HEK293 (cell line): ENCODE results near the gene RAD51AP1.

Experiments
- CTCF ChIA-PET: fragments of 350-600 bp; formaldehyde crosslinking; extraction: SDS; loops from one replicate; lab custom pipeline; 2021; ENCODE audit warnings: antibody characterized with exemption; lab: Yijun Ruan, JAX
- POLR2A ChIA-PET: fragments of 300-600 bp; formaldehyde crosslinking; extraction: SDS; loops from one replicate; lab custom pipeline; 2020; ENCODE audit warnings: antibody characterized with exemption, inconsistent platforms; lab: Yijun Ruan, JAX
- H3K27ac ChIP-seq: fragments of 200-500 bp; sonication (Bioruptor generic); 2 replicates; pipeline ENCODE4 v1.5.1; 2014; ENCODE audit warnings: low read depth, low read length, control low read depth, inconsistent platforms; ENCODE audit errors: extremely low read depth
- H3K36me3 ChIP-seq, 2 experiments: fragments of 200-500 bp in 1 of 2; sonication (Bioruptor generic) in 1 of 2; 1 replicate in 1 of 2; 2 replicates in 1 of 2; pipeline ENCODE4 v1.5.1; 2014 to 2017; ENCODE audit warnings: inconsistent platforms in 2 of 2, low read length in 2 of 2; ENCODE audit not compliant: control insufficient read depth in 2 of 2, insufficient read depth in 1 of 2
- H3K4me1 ChIP-seq: fragments of 200-500 bp; sonication (Bioruptor generic); 2 replicates; pipeline ENCODE4 v1.5.1; 2014; ENCODE audit warnings: mild to moderate bottlenecking, low read length, inconsistent platforms; ENCODE audit not compliant: control insufficient read depth, insufficient read depth
- H3K4me3 ChIP-seq: 2 replicates; pipeline ENCODE4 v1.5.1; 2011; ENCODE audit warnings: low read depth, mild to moderate bottlenecking, control low read depth, low read length, moderate library complexity
- H3K9me3 ChIP-seq: fragments of 200-500 bp; sonication (Bioruptor generic); 2 replicates; pipeline ENCODE4 v1.5.1; 2014; ENCODE audit warnings: low read depth, low read length, inconsistent platforms; ENCODE audit not compliant: control insufficient read depth, insufficient read depth
- BCL6B ChIP-seq: fragments of 450-650 bp; formaldehyde crosslinking; IDR thresholded peaks from 2 replicates; pipeline ENCODE4 v1.5.1; 2017; ENCODE audit warnings: missing biosample characterization, missing genetic modification characterization
- CTCF ChIP-seq: fragments of 450-650 bp; formaldehyde crosslinking; IDR thresholded peaks from 2 replicates; pipeline ENCODE4 v1.5.1; 2016; ENCODE audit warnings: missing biosample characterization, missing genetic modification characterization
- GLI4 ChIP-seq: fragments of 450-650 bp; formaldehyde crosslinking; IDR thresholded peaks from 2 replicates; pipeline ENCODE4 v1.5.1; 2016; ENCODE audit warnings: missing biosample characterization, missing genetic modification characterization
- KLF16 ChIP-seq: fragments of 450-650 bp; formaldehyde crosslinking; IDR thresholded peaks from 2 replicates; pipeline ENCODE4 v1.5.1; 2017; ENCODE audit warnings: missing biosample characterization, missing genetic modification characterization
- KLF9 ChIP-seq: fragments of 450-650 bp; formaldehyde crosslinking; IDR thresholded peaks from 2 replicates; pipeline ENCODE4 v1.5.1; 2016; ENCODE audit warnings: missing biosample characterization, missing genetic modification characterization, low read depth
- PRDM4 ChIP-seq: fragments of 450-650 bp; formaldehyde crosslinking; IDR thresholded peaks from 2 replicates; pipeline ENCODE4 v1.5.1; 2017; ENCODE audit warnings: missing biosample characterization, missing genetic modification characterization
- SCRT2 ChIP-seq: fragments of 450-650 bp; formaldehyde crosslinking; IDR thresholded peaks from 2 replicates; pipeline ENCODE4 v1.5.1; 2016; ENCODE audit warnings: missing biosample characterization, missing genetic modification characterization
- ZBTB7A ChIP-seq: fragments of 450-650 bp; formaldehyde crosslinking; IDR thresholded peaks from 2 replicates; pipeline ENCODE4 v1.5.1; 2016; ENCODE audit warnings: low read depth, missing biosample characterization, missing genetic modification characterization
- ZFHX2 ChIP-seq: fragments of 450-650 bp; formaldehyde crosslinking; conservative IDR thresholded peaks from 2 replicates; pipeline ENCODE4 v1.5.1; 2016; ENCODE audit warnings: missing biosample characterization, missing genetic modification characterization
- ZNF112 ChIP-seq: fragments of 450-650 bp; formaldehyde crosslinking; IDR thresholded peaks from 2 replicates; pipeline ENCODE4 v1.5.0; 2017; ENCODE audit warnings: missing biosample characterization, missing genetic modification characterization
- ZNF121 ChIP-seq: fragments of 450-650 bp; formaldehyde crosslinking; IDR thresholded peaks from 2 replicates; pipeline ENCODE4 v1.5.1; 2016; ENCODE audit warnings: missing biosample characterization, missing genetic modification characterization
- ZNF16 ChIP-seq: fragments of 450-650 bp; formaldehyde crosslinking; IDR thresholded peaks from 2 replicates; pipeline ENCODE4 v1.5.1; 2016; ENCODE audit warnings: low read depth, missing biosample characterization, missing genetic modification characterization
- ZNF23 ChIP-seq: fragments of 450-650 bp; formaldehyde crosslinking; IDR thresholded peaks from 2 replicates; pipeline ENCODE4 v1.5.1; 2016; ENCODE audit warnings: missing biosample characterization, missing genetic modification characterization, borderline replicate concordance
- ZNF274 ChIP-seq, 2 experiments: fragments of 200-500 bp in 1 of 2; fragments of 450-650 bp in 1 of 2; sonication (Bioruptor generic) in 1 of 2; formaldehyde crosslinking in 1 of 2; IDR thresholded peaks; 2 replicates each; pipeline versions ENCODE4 v1.5.1 to v1.6.1; 2014 to 2016; ENCODE audit warnings: borderline replicate concordance in 1 of 2, inconsistent platforms in 1 of 2, low read length in 1 of 2, missing biosample characterization in 1 of 2, missing genetic modification characterization in 1 of 2
- ZNF610 ChIP-seq: fragments of 450-650 bp; formaldehyde crosslinking; IDR thresholded peaks from 2 replicates; pipeline ENCODE4 v1.5.1; 2016; ENCODE audit warnings: missing biosample characterization, missing genetic modification characterization, borderline replicate concordance
- ZNF654 ChIP-seq: fragments of 450-650 bp; formaldehyde crosslinking; IDR thresholded peaks from 2 replicates; pipeline ENCODE4 v1.5.1; 2016; ENCODE audit warnings: low read depth, missing biosample characterization, missing genetic modification characterization
- ZNF701 ChIP-seq: fragments of 450-650 bp; formaldehyde crosslinking; IDR thresholded peaks from 2 replicates; pipeline ENCODE4 v1.5.1; 2016; ENCODE audit warnings: missing biosample characterization, missing genetic modification characterization
- ZNF768 ChIP-seq: fragments of 450-650 bp; formaldehyde crosslinking; IDR thresholded peaks from 2 replicates; pipeline ENCODE4 v1.5.1; 2018; ENCODE audit warnings: missing biosample characterization, mild to moderate bottlenecking, missing genetic modification characterization
- ZNF791 ChIP-seq: fragments of 450-650 bp; formaldehyde crosslinking; IDR thresholded peaks from 2 replicates; pipeline ENCODE4 v1.5.1; 2016; ENCODE audit warnings: missing biosample characterization, missing genetic modification characterization
- ZNF837 ChIP-seq: fragments of 450-650 bp; formaldehyde crosslinking; IDR thresholded peaks from 2 replicates; pipeline ENCODE4 v1.5.1; 2016; ENCODE audit warnings: missing biosample characterization, missing genetic modification characterization

Gene RAD51AP1

GRCh38 chr12:4579305-4580102 lies 40.8 kb downstream of the RAD51AP1 start:
- Histone ChIP-seq H3K36me3 (no peaks in the 10 kb centered on the region), H3K4me1 (no peaks in the 10 kb centered on the region), H3K27ac (no peak overlapping the region), H3K9me3 (no peaks in the 10 kb centered on the region), H3K4me3 (no peak overlapping the region)
- POLR2A ChIA-PET, result no interaction called here
- CTCF ChIA-PET, result interaction anchor here (1.0 to 1.9 kb wide), 4 partner anchors 13 to 425 kb away, joined by 3 to 9 read pairs (median 4); no protein-coding TSS in a partner anchor
- TF ChIP-seq ZNF701, result no peak
- no peak for TF ChIP-seq ZNF16 (tag by site-specific recombination)
- 0 out of 2 replicates have a peak, but pooled peaks have one; percentile 35 for TF ChIP-seq CTCF
- peak; percentile 10; the same call in 1 of the 2 replicates for TF ChIP-seq ZNF654
- no peak for TF ChIP-seq ZNF768 (tag by site-specific recombination)
- TF ChIP-seq GLI4 (tag by site-specific recombination), result no peak
- no peak for TF ChIP-seq ZNF112 (tag by site-specific recombination)
- no peak for TF ChIP-seq ZFHX2 (tag by site-specific recombination)

GRCh38 chr12:4580281-4580688 lies 41.6 kb downstream of the RAD51AP1 start:
- no peak for TF ChIP-seq ZNF274 (IDR thresholded peaks at IDR 0.05; ENCODE audit: low read length)
- TF ChIP-seq ZNF274 (tag by site-specific recombination; IDR thresholded peaks at IDR 0.05; ENCODE audit: borderline replicate concordance), result no peak
- TF ChIP-seq KLF16 (tag by site-specific recombination), result no peak
- TF ChIP-seq, all 188 proteins: peak for 0
- CTCF ChIA-PET, result interaction anchor here (0.5 to 1.9 kb wide), 4 partner anchors 12 to 183 kb away, joined by 3 to 9 read pairs (median 4); no protein-coding TSS in a partner anchor
- Histone ChIP-seq H3K36me3 (no peaks in the 10 kb centered on the region), H3K9me3 (no peaks in the 10 kb centered on the region), H3K4me1 (no peaks in the 10 kb centered on the region), H3K27ac (no peak overlapping the region), H3K4me3 (no peak overlapping the region)
- POLR2A ChIA-PET, result no interaction called here

GRCh38 chr12:4584281-4584680 lies 45.6 kb downstream of the RAD51AP1 start:
- TF ChIP-seq PRDM4 (tag by site-specific recombination) (no peak), BCL6B (no peak), ZNF23 (no peak), SCRT2 (no peak), KLF9 (tag by site-specific recombination) (no peak), ZNF121 (no peak), ZNF837 (tag by site-specific recombination) (no peak), ZNF610 (no peak), ZBTB7A (no peak), ZNF791 (no peak)
- TF ChIP-seq, all 188 proteins: peak for 0

More at GRCh38 chr12:4584281-4584680, 45.6 kb downstream of the RAD51AP1 start:
- POLR2A ChIA-PET, result no interaction called here
- CTCF ChIA-PET, result no interaction called here
- no peak overlapping the region for H3K4me3 ChIP-seq
- H3K27ac ChIP-seq, result no peak overlapping the region
- no peaks in the 10 kb centered on the region for H3K36me3 ChIP-seq
- no peaks in the 10 kb centered on the region for H3K4me1 ChIP-seq
- no peaks in the 10 kb centered on the region for H3K9me3 ChIP-seq
